ENCODE data around the gene MAB21L2.

GRCh38 chr4:150581641-150582051 is 305 bp upstream of the MAB21L2 start:
- no peak for TF ChIP-seq CTCF (IDR thresholded peaks at IDR 0.05; ENCODE audit: insufficient read depth, low read length)
- no peak for TF ChIP-seq GABPA (IDR thresholded peaks at IDR 0.05; ENCODE audit: low read depth)
- TF ChIP-seq POLR2AphosphoS5 (IDR thresholded peaks at IDR 0.05; ENCODE audit: low read depth): no peak
- TF ChIP-seq SPI1 (IDR thresholded peaks at IDR 0.05; ENCODE audit: borderline replicate concordance, low read depth): no peak
